ENCODE results near the gene MYRF.
A peak's percentile ranks its signal among the peaks of the same experiment; 100 is the strongest.

MYRF gene

GRCh38 chr11:61742391-61742790 is 10.0 kb upstream of the MYRF start:
- DNase-seq: no peak

GRCh38 chr11:61743486-61744095 is 8.8 kb upstream of the MYRF start:
- no peak for DNase-seq

GRCh38 chr11:61744181-61744580 is 8.3 kb upstream of the MYRF start:
- no peak for DNase-seq

- DNase-seq: no peak
Observed at GRCh38 chr11:61744609-61745156, 7.8 kb upstream of the MYRF start.

- DNase-seq: peak; percentile 30 to 67
Observed at GRCh38 chr11:61745781-61746441, 6.5 kb upstream of the MYRF start.

GRCh38 chr11:61746442-61747191 is 5.8 kb upstream of the MYRF start:
- no peak for DNase-seq

GRCh38 chr11:61747192-61747966 is 5.1 kb upstream of the MYRF start:
- peak in 1 of 2 experiments; percentile 34 for DNase-seq

- DNase-seq: no peak
Observed at GRCh38 chr11:61747967-61748285, 4.5 kb upstream of the MYRF start.

GRCh38 chr11:61749591-61750217 is 2.7 kb upstream of the MYRF start:
- DNase-seq: no peak

- no peak for DNase-seq
Observed at GRCh38 chr11:61750631-61751273, 1.7 kb upstream of the MYRF start.

GRCh38 chr11:61751384-61751783 is 1.1 kb upstream of the MYRF start:
- no peak for DNase-seq

- no peak for DNase-seq
Observed at GRCh38 chr11:61752925-61753521, 587 bp downstream of the MYRF start.

- DNase-seq: no peak
Observed at GRCh38 chr11:61753672-61754071, 1.2 kb downstream of the MYRF start.

GRCh38 chr11:61754534-61755482 is 2.4 kb downstream of the MYRF start:
- no peak for DNase-seq

GRCh38 chr11:61756147-61756451 is 3.7 kb downstream of the MYRF start:
- DNase-seq: no peak

- no peak for DNase-seq
Observed at GRCh38 chr11:61756452-61757212, 4.2 kb downstream of the MYRF start.

- DNase-seq: no peak
Observed at GRCh38 chr11:61757213-61757862, 4.9 kb downstream of the MYRF start.

GRCh38 chr11:61760946-61761345 is 8.5 kb downstream of the MYRF start:
- no peak for DNase-seq

GRCh38 chr11:61761440-61762222 is 9.2 kb downstream of the MYRF start:
- DNase-seq: no peak
